Transverse colon (tissue), 4 donors: ENCODE measurements around the gene VPS9D1.

Source experiments
- EP300 ChIP-seq: sonication (generic); formaldehyde crosslinking; IDR thresholded peaks from one replicate; pipeline ENCODE4 v1.6.1; 2017; ENCODE audit warnings: antibody characterized with exemption, low read depth
- POLR2A ChIP-seq: fragments of 450-650 bp; IDR thresholded peaks from one replicate; pipeline ENCODE4 v1.6.1; 2016; ENCODE audit warnings: antibody characterized with exemption, mild to moderate bottlenecking, moderate library complexity
- POLR2AphosphoS5 ChIP-seq, 3 donors: sonication (generic); formaldehyde crosslinking; IDR thresholded peaks; one replicate each; pipeline ENCODE4 v1.6.1; 2016; ENCODE audit warnings: antibody characterized with exemption in 3 of 3
- TF ChIP-seq, protein P1 (sequence below), 5 experiments: fragments of 200-600 bp in 3 of 5; fragments of 450-650 bp in 2 of 5; sonication (generic) in 3 of 5; IDR thresholded peaks; 1 replicate in 2 of 5; 2 replicates in 3 of 5; pipeline ENCODE4 v1.5.1; 2016 to 2017; ENCODE audit warnings: antibody characterized with exemption in 5 of 5, inconsistent platforms in 3 of 5, mild to moderate bottlenecking in 2 of 5, moderate library complexity in 1 of 5

- TF ChIP-seq, protein P1, sequence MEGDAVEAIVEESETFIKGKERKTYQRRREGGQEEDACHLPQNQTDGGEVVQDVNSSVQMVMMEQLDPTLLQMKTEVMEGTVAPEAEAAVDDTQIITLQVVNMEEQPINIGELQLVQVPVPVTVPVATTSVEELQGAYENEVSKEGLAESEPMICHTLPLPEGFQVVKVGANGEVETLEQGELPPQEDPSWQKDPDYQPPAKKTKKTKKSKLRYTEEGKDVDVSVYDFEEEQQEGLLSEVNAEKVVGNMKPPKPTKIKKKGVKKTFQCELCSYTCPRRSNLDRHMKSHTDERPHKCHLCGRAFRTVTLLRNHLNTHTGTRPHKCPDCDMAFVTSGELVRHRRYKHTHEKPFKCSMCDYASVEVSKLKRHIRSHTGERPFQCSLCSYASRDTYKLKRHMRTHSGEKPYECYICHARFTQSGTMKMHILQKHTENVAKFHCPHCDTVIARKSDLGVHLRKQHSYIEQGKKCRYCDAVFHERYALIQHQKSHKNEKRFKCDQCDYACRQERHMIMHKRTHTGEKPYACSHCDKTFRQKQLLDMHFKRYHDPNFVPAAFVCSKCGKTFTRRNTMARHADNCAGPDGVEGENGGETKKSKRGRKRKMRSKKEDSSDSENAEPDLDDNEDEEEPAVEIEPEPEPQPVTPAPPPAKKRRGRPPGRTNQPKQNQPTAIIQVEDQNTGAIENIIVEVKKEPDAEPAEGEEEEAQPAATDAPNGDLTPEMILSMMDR (IDR thresholded peaks at IDR 0.05) = no peak
- TF ChIP-seq POLR2AphosphoS5 (IDR thresholded peaks at IDR 0.05) (no peak), POLR2A (no peak), EP300 (no peak)
Observed at GRCh38 chr16:89705006-89705405, 15.7 kb downstream of the VPS9D1 start.
